ENCODE measurements around the gene MED16.

MED16 gene

DNA sequence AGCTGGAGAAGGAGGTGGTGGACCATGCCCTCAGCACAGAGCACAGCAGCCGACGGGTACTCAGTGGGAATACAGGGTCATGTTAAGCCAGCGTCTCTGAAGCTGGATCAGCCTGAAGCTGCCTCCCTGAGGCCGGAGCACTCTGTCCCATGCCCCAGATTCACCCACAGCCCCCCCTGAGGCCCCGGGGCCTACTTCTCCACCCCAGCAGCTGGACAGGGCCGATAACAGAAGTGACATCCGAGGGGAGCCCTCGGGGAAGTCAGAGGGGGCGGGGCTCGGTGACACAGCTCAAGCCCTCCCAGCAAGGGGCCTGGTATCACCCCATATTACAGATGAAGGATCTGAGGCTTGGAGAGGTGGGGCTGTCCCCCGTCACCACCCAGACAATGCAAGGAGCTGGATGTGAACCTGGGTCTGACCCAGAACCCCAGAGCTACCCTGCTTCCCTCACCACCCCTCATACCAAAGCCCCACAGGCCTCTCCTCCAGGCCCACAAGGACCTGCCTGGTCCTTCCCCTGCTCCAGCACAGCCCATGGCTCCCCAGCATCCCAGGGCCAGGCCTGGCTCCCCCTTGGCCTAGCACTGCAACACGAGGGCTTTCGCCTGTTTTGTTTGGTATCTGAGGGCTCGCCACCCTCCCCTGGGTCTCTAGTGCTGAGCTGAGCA lies 14.3 kb upstream of the MED16 start:
- WGBS (ENCODE audit: insufficient coverage), result 38% methylated on average over 9 of the region's 14 CpGs
- peak; percentile 89 to 98 (median 96) for DNase-seq
- Histone ChIP-seq H3K36me3 (ENCODE audit: control insufficient read depth in 4 of 4, insufficient read depth in 4 of 4, low read length in 3 of 4) (peaks cover 0 to 9% (median 2%) of the 10 kb centered on the region in 4 experiments), H3K4me3 (ENCODE audit: control insufficient read depth in 1 of 7, extremely low read depth in 1 of 7, insufficient read depth in 4 of 7, low read depth in 2 of 7, low read length in 6 of 7) (peak overlapping the region in 4 of 7 experiments; percentile 10 to 57 (median 23)), H3K27ac (ENCODE audit: insufficient read depth in 1 of 2, low read depth in 1 of 2, low read length in 2 of 2, poor library complexity in 1 of 2, severe bottlenecking in 2 of 2) (peak overlapping the region; percentile 62 to 96), H3K9me3 (ENCODE audit: control extremely low read depth in 1 of 5, control insufficient read depth in 4 of 5, insufficient read depth in 2 of 5, low read depth in 1 of 5, low read length in 4 of 5) (no peaks in the 10 kb centered on the region), H3K27me3 (replicated peaks in 2 of 5; ENCODE audit: control insufficient read depth in 4 of 5, insufficient read depth in 5 of 5, low read length in 4 of 5) (no peaks in the 10 kb centered on the region), H3K4me1 (ENCODE audit: control extremely low read depth in 1 of 4, control insufficient read depth in 4 of 4, insufficient read depth in 4 of 4, low read length in 3 of 4) (peaks cover 10 to 56% (median 52%) of the 10 kb centered on the region in 4 experiments)
- ChIA-PET CTCF (interaction anchor here (0.7 to 2.7 kb wide), 7 partner anchors 9 to 138 kb away, joined by 3 to 15 read pairs (median 5); partner anchors contain the start of genes MED16 and RNU6-9), POLR2A (interaction anchor here (0.8 to 3.1 kb wide), 3 partner anchors 14 to 40 kb away, joined by 3 to 20 read pairs (median 4); partner anchors contain the start of genes MED16 and RNU6-9)

DNA sequence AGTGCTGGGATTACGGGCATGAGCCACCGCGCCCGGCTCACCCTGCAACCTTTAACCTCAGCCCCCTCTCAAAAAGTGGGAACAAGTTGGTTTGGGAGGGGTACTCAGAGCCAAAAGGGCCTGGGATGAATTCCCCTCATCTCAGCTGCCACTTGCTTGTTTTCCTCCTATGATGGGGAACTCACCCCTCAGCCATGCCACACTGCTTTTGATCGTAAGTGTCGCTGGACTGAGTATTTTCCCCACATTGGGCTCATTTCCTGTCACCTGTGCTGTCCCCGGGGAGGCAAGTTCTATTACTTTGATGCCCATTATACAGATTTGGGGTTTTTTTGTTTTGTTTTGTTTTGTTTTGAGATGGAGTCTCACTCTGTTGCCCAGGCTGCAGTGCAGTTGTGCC lies 13.5 kb upstream of the MED16 start:
- POLR2A ChIA-PET, result interaction anchor here (0.8 to 3.1 kb wide), 4 partner anchors 10 to 35 kb away, joined by 3 to 20 read pairs (median 4); partner anchors contain the start of genes MED16 and RNU6-9
- peaks cover 10 to 52% (median 48%) of the 10 kb centered on the region in 4 experiments for H3K4me1 ChIP-seq (ENCODE audit: control extremely low read depth in 1 of 4, control insufficient read depth in 4 of 4, insufficient read depth in 4 of 4, low read length in 3 of 4)
- no peak for DNase-seq
- peaks cover 3 to 15% (median 5%) of the 10 kb centered on the region in 4 experiments for H3K36me3 ChIP-seq (ENCODE audit: control insufficient read depth in 4 of 4, insufficient read depth in 4 of 4, low read length in 3 of 4)
- peak overlapping the region in 1 of 7 experiments; percentile 4 for H3K4me3 ChIP-seq (ENCODE audit: control insufficient read depth in 1 of 7, extremely low read depth in 1 of 7, insufficient read depth in 4 of 7, low read depth in 2 of 7, low read length in 6 of 7)
- CTCF ChIA-PET, result interaction anchor here (0.9 to 2.7 kb wide), 6 partner anchors 10 to 43 kb away, joined by 3 to 15 read pairs (median 5); partner anchors contain the start of genes MED16 and RNU6-9
- no peaks in the 10 kb centered on the region for H3K9me3 ChIP-seq (ENCODE audit: control extremely low read depth in 1 of 5, control insufficient read depth in 4 of 5, insufficient read depth in 2 of 5, low read depth in 1 of 5, low read length in 4 of 5)
- WGBS (ENCODE audit: insufficient coverage), result 95% methylated on average over 4 of the region's 7 CpGs
- H3K27ac ChIP-seq (ENCODE audit: insufficient read depth in 1 of 2, low read depth in 1 of 2, low read length in 2 of 2, poor library complexity in 1 of 2, severe bottlenecking in 2 of 2), result peak overlapping the region in 1 of 2 experiments; percentile 96
- no peaks in the 10 kb centered on the region for H3K27me3 ChIP-seq (replicated peaks in 2 of 5; ENCODE audit: control insufficient read depth in 4 of 5, insufficient read depth in 5 of 5, low read length in 4 of 5)

DNA sequence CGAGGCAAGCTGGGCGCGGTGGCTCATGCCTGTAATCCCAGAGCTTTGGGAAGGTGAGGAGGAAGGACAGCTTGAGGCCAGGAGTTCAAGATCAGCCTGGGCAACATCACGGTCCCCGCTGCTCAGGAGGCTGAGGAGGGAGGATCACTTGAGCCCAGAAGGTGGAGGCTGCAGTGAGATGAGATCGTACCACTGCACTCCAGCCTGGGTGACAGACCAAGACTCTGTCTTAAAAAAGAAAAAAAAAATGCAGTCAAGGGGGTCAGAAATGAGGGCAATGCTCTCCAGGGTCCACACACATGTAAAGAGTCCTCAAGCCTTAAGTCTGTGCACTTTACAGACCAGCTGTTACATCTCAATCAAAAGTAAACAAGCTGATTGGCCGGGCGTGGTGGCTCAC lies 11.6 kb upstream of the MED16 start:
- H3K9me3 ChIP-seq (ENCODE audit: control extremely low read depth in 1 of 5, control insufficient read depth in 4 of 5, insufficient read depth in 2 of 5, low read depth in 1 of 5, low read length in 4 of 5), result no peaks in the 10 kb centered on the region
- peaks cover 5 to 25% (median 12%) of the 10 kb centered on the region in 4 experiments for H3K36me3 ChIP-seq (ENCODE audit: control insufficient read depth in 4 of 4, insufficient read depth in 4 of 4, low read length in 3 of 4)
- POLR2A ChIA-PET, result interaction anchor here (0.6 kb wide), 1 partner anchor 9 kb away, joined by 3 read pairs; no protein-coding TSS in a partner anchor
- CTCF ChIA-PET, result interaction anchor here (1.0 kb wide), 1 partner anchor 42 kb away, joined by 3 read pairs; no protein-coding TSS in a partner anchor
- no peak overlapping the region for H3K27ac ChIP-seq (ENCODE audit: insufficient read depth in 1 of 2, low read depth in 1 of 2, low read length in 2 of 2, poor library complexity in 1 of 2, severe bottlenecking in 2 of 2)
- peaks cover 5 to 38% (median 35%) of the 10 kb centered on the region in 4 experiments for H3K4me1 ChIP-seq (ENCODE audit: control extremely low read depth in 1 of 4, control insufficient read depth in 4 of 4, insufficient read depth in 4 of 4, low read length in 3 of 4)
- 100% methylated on average over 8 of the region's 8 CpGs for WGBS (ENCODE audit: insufficient coverage)
- no peaks in the 10 kb centered on the region for H3K27me3 ChIP-seq (replicated peaks in 2 of 5; ENCODE audit: control insufficient read depth in 4 of 5, insufficient read depth in 5 of 5, low read length in 4 of 5)
- DNase-seq, result no peak
- no peak overlapping the region for H3K4me3 ChIP-seq (ENCODE audit: control insufficient read depth in 1 of 7, extremely low read depth in 1 of 7, insufficient read depth in 4 of 7, low read depth in 2 of 7, low read length in 6 of 7)

DNA sequence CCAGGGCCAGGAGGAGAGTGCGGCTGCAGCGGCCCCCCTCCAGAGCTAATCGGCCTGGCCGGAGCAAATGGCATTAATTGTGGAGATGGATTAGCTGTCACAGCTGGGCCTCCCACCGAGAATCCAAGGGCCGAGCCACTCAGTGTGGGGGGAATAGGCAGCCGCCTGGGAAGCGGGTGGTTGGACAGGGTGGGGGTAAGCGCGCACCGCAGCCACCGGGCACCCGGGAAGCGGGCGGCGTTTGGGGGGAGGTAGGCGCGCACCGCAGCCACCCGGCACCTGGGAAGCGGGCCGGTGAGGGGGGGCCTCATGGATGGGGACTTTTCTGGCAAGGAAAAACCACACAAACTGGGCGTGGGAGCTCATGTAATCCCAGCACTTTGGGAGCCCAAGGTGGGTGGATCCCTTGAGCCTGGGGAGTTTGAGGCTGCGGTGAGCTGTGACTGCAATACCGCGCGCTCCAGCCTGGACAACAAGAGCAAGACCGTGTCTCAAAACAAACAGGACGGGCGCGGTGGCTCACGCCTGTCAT lies 10.3 kb upstream of the MED16 start:
- ChIA-PET POLR2A (interaction anchor here (0.7 kb wide), 1 partner anchor 11 kb away, joined by 5 read pairs; no protein-coding TSS in a partner anchor), CTCF (interaction anchor here (0.5 to 1.5 kb wide), 2 partner anchors 10 to 16 kb away, joined by 3 to 4 read pairs; partner anchors contain the start of genes MED16 and RNU6-9)
- H3K27ac ChIP-seq (ENCODE audit: insufficient read depth in 1 of 2, low read depth in 1 of 2, low read length in 2 of 2, poor library complexity in 1 of 2, severe bottlenecking in 2 of 2), result no peak overlapping the region
- H3K4me3 ChIP-seq (ENCODE audit: control insufficient read depth in 1 of 7, extremely low read depth in 1 of 7, insufficient read depth in 4 of 7, low read depth in 2 of 7, low read length in 6 of 7), result no peak overlapping the region
- no peak for DNase-seq
- no peaks in the 10 kb centered on the region for H3K27me3 ChIP-seq (replicated peaks in 2 of 5; ENCODE audit: control insufficient read depth in 4 of 5, insufficient read depth in 5 of 5, low read length in 4 of 5)
- H3K9me3 ChIP-seq (ENCODE audit: control extremely low read depth in 1 of 5, control insufficient read depth in 4 of 5, insufficient read depth in 2 of 5, low read depth in 1 of 5, low read length in 4 of 5), result no peaks in the 10 kb centered on the region
- peaks cover 5 to 27% (median 23%) of the 10 kb centered on the region in 4 experiments for H3K4me1 ChIP-seq (ENCODE audit: control extremely low read depth in 1 of 4, control insufficient read depth in 4 of 4, insufficient read depth in 4 of 4, low read length in 3 of 4)
- WGBS (ENCODE audit: insufficient coverage), result 97% methylated on average over 18 of the region's 32 CpGs
- peaks cover 5 to 37% (median 19%) of the 10 kb centered on the region in 4 experiments for H3K36me3 ChIP-seq (ENCODE audit: control insufficient read depth in 4 of 4, insufficient read depth in 4 of 4, low read length in 3 of 4)

DNA sequence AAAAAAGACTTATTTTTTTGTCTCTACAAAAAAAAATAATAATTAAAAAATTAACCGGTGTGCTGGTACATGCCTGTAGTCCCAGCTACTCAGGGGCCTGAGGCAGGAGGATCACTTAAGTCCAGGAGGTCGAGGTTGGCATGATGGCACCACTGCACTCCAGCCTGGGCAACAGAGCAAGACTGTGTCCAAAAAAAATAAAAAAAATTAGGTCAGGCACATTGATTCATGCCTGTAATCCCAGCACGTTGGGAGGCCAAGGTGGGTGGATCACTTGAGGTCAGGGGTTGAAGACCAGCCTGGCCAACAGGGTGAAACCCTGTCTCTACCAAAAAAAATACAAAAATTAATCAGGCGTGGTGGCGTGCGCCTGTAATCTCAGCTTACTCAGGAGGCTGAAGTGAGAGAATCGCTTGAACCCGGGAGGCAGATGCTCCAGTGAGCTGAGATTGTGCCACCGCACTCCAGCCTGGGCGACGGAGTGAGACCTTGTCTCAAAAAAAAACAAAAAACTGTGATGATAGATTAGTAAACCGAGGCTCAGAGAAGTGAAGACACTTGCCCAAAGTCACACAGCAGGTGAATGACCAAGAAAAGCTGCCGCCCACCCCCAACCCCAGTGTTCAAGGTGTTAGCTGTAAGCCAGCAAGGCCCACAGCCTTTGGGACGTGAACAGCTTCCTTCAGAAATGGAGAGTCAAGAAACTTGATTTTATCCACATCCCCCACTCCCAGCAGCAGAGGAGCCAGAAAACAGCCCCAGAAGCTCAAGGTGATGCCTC lies 9.6 kb upstream of the MED16 start:
- H3K27ac ChIP-seq (ENCODE audit: insufficient read depth in 1 of 2, low read depth in 1 of 2, low read length in 2 of 2, poor library complexity in 1 of 2, severe bottlenecking in 2 of 2), result no peak overlapping the region
- peaks cover 5 to 40% (median 20%) of the 10 kb centered on the region in 4 experiments for H3K36me3 ChIP-seq (ENCODE audit: control insufficient read depth in 4 of 4, insufficient read depth in 4 of 4, low read length in 3 of 4)
- H3K9me3 ChIP-seq (ENCODE audit: control extremely low read depth in 1 of 5, control insufficient read depth in 4 of 5, insufficient read depth in 2 of 5, low read depth in 1 of 5, low read length in 4 of 5), result no peaks in the 10 kb centered on the region
- no peak for DNase-seq
- H3K4me1 ChIP-seq (ENCODE audit: control extremely low read depth in 1 of 4, control insufficient read depth in 4 of 4, insufficient read depth in 4 of 4, low read length in 3 of 4), result peaks cover 1 to 21% (median 16%) of the 10 kb centered on the region in 4 experiments
- H3K27me3 ChIP-seq (replicated peaks in 2 of 5; ENCODE audit: control insufficient read depth in 4 of 5, insufficient read depth in 5 of 5, low read length in 4 of 5), result no peaks in the 10 kb centered on the region
- POLR2A ChIA-PET, result interaction anchor here (0.7 kb wide), 1 partner anchor 10 kb away, joined by 5 read pairs; no protein-coding TSS in a partner anchor
- CTCF ChIA-PET, result interaction anchor here (1.5 kb wide), 1 partner anchor 17 kb away, joined by 3 read pairs; no protein-coding TSS in a partner anchor
- WGBS (ENCODE audit: insufficient coverage), result over 99% methylated on average over 13 of the region's 14 CpGs
- H3K4me3 ChIP-seq (ENCODE audit: control insufficient read depth in 1 of 7, extremely low read depth in 1 of 7, insufficient read depth in 4 of 7, low read depth in 2 of 7, low read length in 6 of 7), result no peak overlapping the region

DNA sequence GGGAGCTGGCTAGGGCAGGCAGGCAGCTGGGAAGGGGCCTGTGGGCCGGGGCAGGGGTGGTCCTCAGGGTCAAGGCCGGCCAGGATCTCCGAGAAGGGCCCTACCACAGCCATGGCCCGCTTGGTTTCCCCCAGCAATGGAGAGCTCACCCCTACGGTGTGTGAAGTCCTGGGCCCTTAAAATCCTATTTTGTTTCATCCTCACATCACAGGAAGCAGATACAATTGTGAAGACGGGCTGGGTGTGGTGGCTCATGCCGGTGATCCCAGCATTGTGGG lies 9.0 kb upstream of the MED16 start:
- Histone ChIP-seq H3K4me3 (ENCODE audit: control insufficient read depth in 1 of 7, extremely low read depth in 1 of 7, insufficient read depth in 4 of 7, low read depth in 2 of 7, low read length in 6 of 7) (no peak overlapping the region), H3K27me3 (replicated peaks in 2 of 5; ENCODE audit: control insufficient read depth in 4 of 5, insufficient read depth in 5 of 5, low read length in 4 of 5) (no peaks in the 10 kb centered on the region), H3K27ac (ENCODE audit: insufficient read depth in 1 of 2, low read depth in 1 of 2, low read length in 2 of 2, poor library complexity in 1 of 2, severe bottlenecking in 2 of 2) (no peak overlapping the region), H3K36me3 (ENCODE audit: control insufficient read depth in 4 of 4, insufficient read depth in 4 of 4, low read length in 3 of 4) (peaks cover 5 to 46% (median 22%) of the 10 kb centered on the region in 4 experiments), H3K9me3 (ENCODE audit: control extremely low read depth in 1 of 5, control insufficient read depth in 4 of 5, insufficient read depth in 2 of 5, low read depth in 1 of 5, low read length in 4 of 5) (no peaks in the 10 kb centered on the region), H3K4me1 (ENCODE audit: control extremely low read depth in 1 of 4, control insufficient read depth in 4 of 4, insufficient read depth in 4 of 4, low read length in 3 of 4) (peaks cover 0 to 15% (median 10%) of the 10 kb centered on the region in 4 experiments)
- DNase-seq, result no peak
- ChIA-PET POLR2A (no interaction called here), CTCF (interaction anchor here (1.5 kb wide), 1 partner anchor 18 kb away, joined by 3 read pairs; no protein-coding TSS in a partner anchor)
- 91% methylated on average over 6 of the region's 7 CpGs for WGBS (ENCODE audit: insufficient coverage)
